RCC 7860 (cell line): ENCODE data around the gene DPP8.
"Not testable (repeated sequence)": the region's sequence is repeated elsewhere in the genome, so short reads cannot be mapped to it uniquely, and the experiment has no call there.

Source experiments
- DNase-seq: peaks from one replicate; pipeline ENCODE4 v3.0.0-alpha.2; 2015; ENCODE audit warnings: low spot score
- FAIRE-seq: peaks from 2 replicates; lab custom pipeline; 2012; peaks lifted over from hg19 to GRCh38; lab: Jason Lieb, UNC

DPP8 gene

GRCh38 chr15:65525622-65526021, 8.1 kb upstream of the DPP8 start:
- no peak for FAIRE-seq

GRCh38 chr15:65524226-65524625, 6.7 kb upstream of the DPP8 start:
- DNase-seq (no peak), FAIRE-seq (no peak)

More at GRCh38 chr15:65525622-65526021, 8.1 kb upstream of the DPP8 start:
- no peak for DNase-seq

- FAIRE-seq (no peak), DNase-seq (no peak)
Measured at GRCh38 chr15:65521350-65521749, 3.9 kb upstream of the DPP8 start.

- no peak for FAIRE-seq
- DNase-seq = no peak
Measured at GRCh38 chr15:65518633-65519285, 1.3 kb upstream of the DPP8 start.

- FAIRE-seq (no peak), DNase-seq (no peak)
Measured at GRCh38 chr15:65517866-65518207, 348 bp upstream of the DPP8 start.

GRCh38 chr15:65512807-65513416, 4.6 kb downstream of the DPP8 start:
- DNase-seq (no peak), FAIRE-seq (no peak)

GRCh38 chr15:65512189-65512588, 5.3 kb downstream of the DPP8 start:
- FAIRE-seq = no peak
- DNase-seq = no peak

GRCh38 chr15:65509321-65509720, 8.2 kb downstream of the DPP8 start:
- FAIRE-seq (no peak), DNase-seq (no peak)

GRCh38 chr15:65494076-65494475, 23.4 kb downstream of the DPP8 start:
- FAIRE-seq = no peak

GRCh38 chr15:65484876-65485275, 32.6 kb downstream of the DPP8 start:
- FAIRE-seq (no peak), DNase-seq (no peak)

More at GRCh38 chr15:65494076-65494475, 23.4 kb downstream of the DPP8 start:
- DNase-seq = no peak

- no peak for FAIRE-seq
- no peak for DNase-seq
Measured at GRCh38 chr15:65476903-65477302, 40.6 kb downstream of the DPP8 start.

- DNase-seq = no peak
- no peak for FAIRE-seq
Measured at GRCh38 chr15:65470866-65471265, 46.6 kb downstream of the DPP8 start.

GRCh38 chr15:65468229-65468909, 49.1 kb downstream of the DPP8 start:
- DNase-seq (no peak), FAIRE-seq (no peak)

- DNase-seq (no peak), FAIRE-seq (no peak)
Measured at GRCh38 chr15:65466901-65467300, 50.6 kb downstream of the DPP8 start.

GRCh38 chr15:65463096-65463495, 54.4 kb downstream of the DPP8 start:
- DNase-seq, FAIRE-seq: not testable (repeated sequence)

- FAIRE-seq = no peak
- DNase-seq = no peak
Measured at GRCh38 chr15:65460741-65461347, 56.6 kb downstream of the DPP8 start.

GRCh38 chr15:65455256-65455655, 62.2 kb downstream of the DPP8 start:
- not testable (repeated sequence) for FAIRE-seq, DNase-seq

- FAIRE-seq (no peak), DNase-seq (no peak)
Measured at GRCh38 chr15:65451989-65452388, 65.5 kb downstream of the DPP8 start.

GRCh38 chr15:65450556-65450955, 66.9 kb downstream of the DPP8 start:
- DNase-seq (no peak), FAIRE-seq (no peak)

- no peak for FAIRE-seq
Measured at GRCh38 chr15:65447145-65447544, 70.3 kb downstream of the DPP8 start.

GRCh38 chr15:65434201-65434600, 83.3 kb downstream of the DPP8 start:
- FAIRE-seq = no peak
- no peak for DNase-seq

More at GRCh38 chr15:65447145-65447544, 70.3 kb downstream of the DPP8 start:
- no peak for DNase-seq

- no peak for DNase-seq
- no peak for FAIRE-seq
Measured at GRCh38 chr15:65431731-65432130, 85.8 kb downstream of the DPP8 start.
